Daoy (cell line): ENCODE measurements around the gene LOXL4. TPM values are rescaled to one million over a fixed set of nuclear protein-coding genes. Genes with fewer than 3 reads are reported as not detected.

Experiments
- DNase-seq: peaks from one replicate; pipeline ENCODE4 v3.0.0-alpha.2; 2015; ENCODE audit warnings: low read depth
- total RNA-seq: library from RNA; depleted of rRNA; stranded (reverse); fragments of >200 nt; shearing (Covaris generic); gene quantifications from 2 replicates; pipeline ENCODE4 v1.2.3, GENCODE V29; 2014

The LOXL4 gene
- total RNA-seq, 1 experiment from 2014 or later: 0.97 TPM

DNA sequence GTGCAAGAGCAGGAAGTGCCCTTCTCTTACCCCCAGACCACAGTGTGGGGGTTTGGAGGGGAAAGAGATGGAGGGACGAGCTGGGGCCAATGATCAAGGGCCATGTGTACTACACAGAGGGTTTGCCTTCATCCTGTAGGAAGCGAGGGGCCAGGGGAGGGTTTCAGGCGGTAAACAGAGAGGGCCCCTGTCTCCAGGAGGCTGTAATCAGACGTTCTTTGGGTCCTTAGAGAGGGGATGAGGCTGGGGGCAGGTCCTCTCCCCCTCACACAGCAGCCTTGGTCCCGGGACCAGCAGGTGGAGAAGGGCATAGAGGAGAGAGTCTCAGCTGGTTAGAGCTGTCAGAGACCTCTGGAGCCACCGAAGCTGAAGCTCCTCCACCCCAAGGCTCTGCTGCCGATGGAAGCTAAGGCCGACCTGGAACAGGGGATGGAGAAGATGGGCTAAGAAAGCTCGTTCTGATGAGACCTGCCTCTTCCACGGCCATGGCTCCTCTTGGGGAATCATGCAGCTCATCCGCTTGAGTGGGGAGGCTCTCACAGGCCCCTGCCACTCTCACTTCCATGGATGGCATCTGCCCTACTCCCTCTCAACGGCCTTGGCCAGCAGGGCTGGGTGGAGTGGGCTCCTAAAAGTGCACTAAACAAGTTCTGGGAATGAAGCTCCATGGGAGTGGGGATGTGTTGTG, 3.5 kb downstream of the LOXL4 start:
- DNase-seq: no peak

DNA sequence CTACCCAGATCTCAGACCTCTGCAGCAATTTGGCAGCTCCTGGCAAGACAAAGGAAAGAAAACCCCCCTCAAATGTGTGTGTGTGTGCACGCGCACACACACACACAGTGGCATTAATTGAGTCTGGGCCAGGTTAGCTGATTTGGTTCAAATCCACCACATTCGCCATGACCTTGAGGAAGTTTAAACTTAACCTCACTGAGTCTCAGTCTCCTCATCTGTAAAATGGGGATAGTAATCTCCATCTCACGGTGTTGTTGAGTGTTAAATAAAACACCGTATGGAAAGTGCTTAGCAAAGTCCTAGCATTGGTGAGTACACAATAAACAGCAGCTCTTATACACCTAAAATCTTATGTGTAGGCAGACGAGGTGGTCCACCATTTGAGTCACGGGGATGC, 4.9 kb downstream of the LOXL4 start:
- DNase-seq: no peak

DNA sequence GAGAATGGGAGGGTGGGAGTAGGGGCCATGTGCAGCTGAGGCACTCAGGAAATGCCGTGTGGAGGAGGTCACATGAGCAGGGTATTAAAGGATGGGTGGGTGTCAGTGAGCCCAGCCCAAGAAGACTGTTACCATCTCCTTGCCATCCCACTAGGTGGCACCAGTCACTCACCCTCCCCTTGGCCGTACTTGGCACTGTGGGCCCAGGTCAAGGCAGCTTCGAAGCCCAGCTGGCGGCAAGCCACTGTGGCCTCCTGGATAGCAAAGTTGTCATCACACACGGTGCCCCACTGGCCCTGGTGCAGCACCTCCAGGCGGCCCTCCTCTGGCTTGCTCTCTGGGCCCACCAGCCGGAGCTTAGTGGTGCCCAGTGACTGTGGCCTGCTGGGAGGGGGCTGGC, 5.4 kb downstream of the LOXL4 start:
- DNase-seq: peak; percentile 71

DNA sequence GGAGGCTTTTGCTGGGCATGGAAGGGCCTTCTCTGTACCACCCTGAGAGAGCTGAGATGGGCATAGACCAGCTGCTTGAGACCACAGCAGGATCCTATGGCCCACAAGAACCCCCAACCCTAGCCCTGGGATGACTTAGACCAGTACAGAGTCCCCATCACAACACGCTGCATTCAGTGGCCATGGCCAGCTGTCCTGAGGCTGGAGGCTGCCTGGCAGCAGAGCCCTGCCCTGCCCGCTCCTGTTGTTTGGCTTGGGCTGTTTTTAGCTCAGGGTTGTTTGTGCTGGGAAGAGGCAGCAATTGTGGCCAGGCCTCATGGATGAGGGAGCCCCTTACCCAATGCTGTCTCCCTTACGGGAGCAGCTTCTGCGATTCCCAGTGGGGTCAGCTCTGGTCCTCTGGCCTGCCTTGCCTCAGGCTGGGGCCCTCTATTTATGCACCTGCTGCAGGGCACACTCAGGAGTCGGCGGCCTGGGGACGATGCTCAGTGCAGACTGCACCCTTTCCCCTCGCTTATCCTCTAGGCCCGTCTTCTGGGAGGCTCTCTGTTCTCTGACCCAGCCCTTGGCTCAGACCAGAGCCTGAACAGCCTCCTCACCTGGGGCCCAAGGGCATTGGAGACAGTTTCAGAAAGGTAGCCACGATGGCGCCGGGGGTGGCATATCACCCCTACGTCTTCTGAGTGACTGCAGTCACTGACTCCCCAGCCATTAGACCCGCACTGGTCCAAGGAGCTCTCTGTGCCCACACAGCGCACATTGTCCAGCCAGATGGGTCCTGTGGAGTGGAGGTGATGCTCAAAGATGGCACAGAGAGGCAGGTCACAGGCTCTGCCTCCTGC, 6.3 kb downstream of the LOXL4 start:
- DNase-seq: no peak

DNA sequence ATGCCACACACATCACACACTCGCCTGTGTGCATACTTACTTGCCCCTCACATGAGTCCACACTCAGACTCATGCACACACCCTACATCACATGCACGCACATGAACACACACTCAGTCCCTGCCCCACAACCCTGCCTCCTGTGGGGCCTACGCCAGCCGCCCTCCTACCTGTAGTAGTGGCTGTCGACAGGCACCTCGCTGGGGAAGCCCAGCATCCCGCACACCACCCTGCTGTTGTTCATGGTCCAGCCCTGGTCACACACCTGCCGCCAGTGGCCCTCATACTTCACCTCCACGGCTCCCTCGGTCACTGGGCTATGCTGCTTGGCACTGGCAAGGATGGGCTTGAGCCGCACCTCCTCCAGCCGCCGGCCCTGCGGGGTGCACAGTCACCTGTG, 7.2 kb downstream of the LOXL4 start:
- no peak for DNase-seq

DNA sequence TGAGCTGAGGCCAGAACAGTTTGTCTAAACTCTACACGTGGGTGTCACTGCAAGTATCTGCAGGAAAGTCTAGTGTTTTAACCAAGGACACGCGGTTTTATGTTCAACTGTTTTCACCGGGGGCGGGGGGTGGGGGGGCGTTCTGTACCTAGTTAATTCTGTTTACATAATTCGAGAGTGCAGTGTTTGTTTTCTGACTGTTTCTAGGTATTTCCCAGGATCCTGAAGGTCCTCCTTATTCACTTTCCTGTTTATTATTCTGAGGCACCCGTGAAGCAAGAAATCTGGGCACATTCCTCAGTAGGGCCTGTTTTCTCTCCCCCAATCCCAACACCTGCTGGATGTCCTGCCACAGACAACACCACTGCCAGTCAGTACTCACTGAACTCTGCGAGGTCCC, 7.6 kb downstream of the LOXL4 start:
- DNase-seq: no peak

DNA sequence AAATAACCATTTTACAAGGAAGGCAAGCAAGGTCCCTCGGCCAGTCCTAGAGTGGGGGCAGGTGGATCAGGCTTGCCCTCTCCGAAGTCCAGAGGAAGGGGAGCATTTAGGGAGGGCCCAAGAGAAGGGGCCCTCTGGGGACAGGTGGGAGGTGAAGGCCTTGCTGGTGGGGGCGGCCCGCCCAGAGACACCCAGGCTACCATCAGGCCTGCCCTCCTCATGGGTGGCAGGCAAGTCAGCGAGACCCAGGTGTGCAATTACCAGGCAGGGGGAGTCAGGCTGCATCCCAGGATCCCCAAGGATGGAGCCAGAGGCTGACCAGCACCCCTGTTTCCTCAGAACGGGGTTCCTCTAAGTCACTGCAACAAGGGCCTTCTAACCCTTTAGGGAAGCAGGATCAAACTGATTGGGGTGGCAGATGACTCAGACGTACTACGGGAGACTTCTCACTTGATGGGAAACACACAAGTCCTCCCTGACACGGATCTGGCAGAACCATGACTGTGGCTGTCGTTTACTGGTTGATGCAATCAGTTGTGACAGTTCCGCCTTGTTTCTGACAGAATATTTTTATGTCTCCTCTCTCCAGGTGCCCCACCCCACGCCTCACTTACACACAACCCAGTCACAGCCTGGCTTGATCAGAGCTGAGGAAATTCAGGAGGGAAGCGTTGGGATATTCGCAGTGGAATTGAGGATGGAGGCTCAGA, 8.2 kb downstream of the LOXL4 start:
- no peak for DNase-seq

DNA sequence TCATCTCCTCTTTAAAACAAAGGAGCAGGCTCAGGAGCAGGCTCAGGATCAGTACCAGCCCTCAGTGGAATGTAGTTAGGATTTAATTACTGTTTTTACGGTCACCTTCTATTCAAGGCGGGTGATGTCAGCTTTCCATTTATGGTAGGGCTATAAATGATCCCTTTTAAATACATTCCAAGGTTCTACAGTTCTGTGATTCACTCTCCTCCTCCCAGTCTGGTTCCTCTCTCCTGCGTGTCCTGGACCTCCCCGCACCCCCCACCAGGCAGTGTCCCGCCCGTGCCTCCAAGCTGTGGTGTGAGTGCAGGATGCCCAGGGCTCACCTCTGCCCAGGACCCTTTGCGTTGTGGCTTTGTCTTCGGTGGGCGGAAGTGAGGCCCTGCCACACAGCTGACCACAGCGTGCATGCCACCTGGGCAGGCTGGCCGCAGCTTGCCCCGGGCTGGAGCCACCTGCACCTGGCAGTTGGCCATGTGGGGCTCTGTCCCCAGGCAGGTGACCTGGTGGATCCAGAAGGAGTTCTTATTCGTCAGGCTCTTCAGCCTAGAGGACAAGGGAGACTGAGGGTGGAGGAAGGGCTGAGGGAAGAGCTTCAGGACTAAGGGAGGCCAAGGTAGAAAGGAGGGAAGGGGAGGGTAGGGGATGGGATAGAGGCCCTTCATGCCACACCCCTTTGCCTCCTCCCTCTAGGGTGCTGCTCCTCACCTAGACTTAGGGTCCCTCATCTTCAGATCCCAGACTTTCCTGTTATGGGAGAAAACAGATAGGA, 9.1 kb downstream of the LOXL4 start:
- DNase-seq: no peak

DNA sequence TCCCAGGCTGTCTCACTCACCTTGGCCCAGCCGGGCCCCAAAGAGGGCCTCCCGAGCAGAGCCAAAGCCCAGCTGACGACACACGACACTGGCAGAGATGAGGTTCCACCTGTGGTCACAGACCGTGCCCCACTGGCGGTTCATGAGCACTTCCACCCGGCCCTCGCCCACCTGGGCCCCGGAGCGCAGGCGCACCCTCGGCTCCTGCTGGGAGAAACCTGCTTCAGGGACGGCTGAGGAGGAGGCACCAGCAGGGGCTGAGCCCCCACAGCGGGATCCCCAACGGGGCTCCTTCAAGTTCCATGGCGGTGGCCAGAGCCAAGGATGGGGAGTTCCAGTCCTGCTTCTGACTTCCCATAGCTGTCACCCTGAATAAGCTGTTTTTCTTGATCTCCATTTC, 10.0 kb downstream of the LOXL4 start:
- DNase-seq: no peak

DNA sequence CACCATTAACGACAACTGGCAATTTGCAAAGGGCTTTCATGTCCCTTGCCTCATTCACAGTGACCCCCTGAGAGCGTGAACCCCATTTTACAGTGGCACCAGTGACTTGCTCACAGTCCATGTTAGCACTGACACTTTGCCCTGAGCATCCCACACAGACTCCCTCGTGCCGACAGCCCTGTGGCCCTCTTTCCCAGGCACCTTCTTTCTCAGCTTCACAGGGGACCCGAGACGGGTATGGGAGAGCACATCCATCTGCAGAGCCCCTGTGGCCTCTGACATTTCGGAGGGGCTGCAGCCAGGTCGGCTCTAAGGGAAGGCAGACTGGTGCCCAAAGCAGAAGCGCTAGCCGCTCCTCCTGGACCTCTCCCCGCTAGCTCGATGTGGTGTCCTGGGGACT, 10.8 kb downstream of the LOXL4 start:
- DNase-seq: no peak

DNA sequence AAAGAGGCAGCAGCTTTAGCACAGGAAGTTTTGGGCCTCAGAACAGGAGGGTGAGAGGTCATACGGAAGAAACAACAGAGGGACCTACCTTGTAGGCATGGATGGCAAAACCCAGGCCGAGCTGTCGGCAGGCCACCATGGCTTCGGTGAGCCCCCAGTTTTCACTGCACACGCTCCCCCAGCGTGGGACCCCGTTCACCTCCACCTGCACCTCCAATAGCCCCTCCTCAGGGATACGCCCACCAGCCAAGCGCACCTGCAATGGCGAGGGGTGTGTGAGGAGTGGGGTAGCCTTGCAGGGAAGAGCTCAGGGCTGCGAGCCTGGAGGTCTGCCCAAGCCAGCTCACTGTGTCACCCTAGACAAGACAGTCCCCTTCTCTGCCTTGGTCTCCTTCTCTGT, 11.3 kb downstream of the LOXL4 start:
- DNase-seq: no peak

DNA sequence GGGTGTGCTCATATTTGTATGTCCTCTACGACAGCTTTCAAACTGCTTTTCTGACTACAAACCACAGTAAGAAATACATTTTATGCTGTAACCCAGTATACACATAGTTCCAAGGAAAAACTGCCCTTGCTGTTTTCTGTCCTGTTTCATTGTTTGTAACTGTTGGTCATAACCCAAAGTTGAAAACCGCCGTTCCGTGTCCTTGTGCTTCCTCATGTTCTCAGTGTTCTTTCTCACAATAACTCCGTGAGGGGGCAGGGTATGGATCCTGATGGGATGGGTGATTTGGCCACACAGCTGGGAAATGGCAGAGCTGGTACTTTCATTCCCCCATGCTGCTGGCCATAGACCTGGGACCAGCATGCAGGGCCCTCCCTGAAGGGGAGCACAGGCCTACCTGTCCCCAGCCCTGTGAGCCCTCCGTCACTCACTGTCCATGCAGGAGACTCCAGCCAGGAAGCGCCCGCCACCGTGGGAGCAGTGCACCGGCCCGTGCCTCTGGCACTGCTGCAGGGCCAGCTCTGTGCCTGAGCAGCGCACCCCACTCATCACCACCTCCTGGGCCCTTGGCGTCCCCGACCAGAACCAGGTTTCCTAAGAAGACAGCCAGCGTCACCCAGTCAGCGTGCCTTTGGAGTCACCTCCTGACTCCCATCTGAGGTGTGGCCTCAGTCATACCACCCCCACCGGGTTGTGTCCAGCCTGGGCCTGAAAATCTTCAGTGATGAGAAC, 12.7 kb downstream of the LOXL4 start:
- no peak for DNase-seq

DNA sequence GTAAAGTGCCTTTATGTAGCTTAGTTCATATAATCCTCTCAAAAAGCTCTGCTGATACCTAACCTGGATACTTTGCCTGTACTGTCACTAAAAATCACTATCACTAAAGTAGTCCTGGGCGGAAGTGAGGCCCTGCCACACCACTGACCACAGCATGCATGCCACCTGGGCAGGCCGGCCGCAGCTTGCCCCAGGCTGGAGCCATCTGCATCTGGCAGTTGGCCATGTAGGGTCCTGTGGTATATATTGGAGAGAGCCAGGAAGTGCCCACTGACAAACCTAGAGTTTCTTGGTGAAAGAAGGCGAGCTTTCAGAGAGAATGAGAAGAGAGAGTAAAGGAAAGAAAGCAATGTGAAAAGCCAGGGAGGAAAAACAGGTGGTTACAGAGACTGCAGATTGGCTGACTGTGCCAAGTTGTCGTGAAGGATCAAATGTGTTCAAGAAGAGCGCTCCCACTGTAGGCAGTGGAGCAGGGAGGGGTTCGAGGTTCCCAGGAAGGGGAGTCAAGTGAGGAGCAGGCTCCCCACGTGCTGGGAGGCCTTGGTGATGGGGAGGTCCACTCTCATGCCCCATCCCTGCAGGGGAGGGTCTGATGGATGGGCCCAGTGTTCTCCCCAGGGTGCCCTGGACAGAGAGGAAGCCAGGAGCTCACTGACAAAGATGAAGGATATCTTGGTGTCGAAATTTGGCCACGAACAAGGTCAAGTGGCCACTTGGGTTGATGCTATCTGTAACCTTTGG, 13.6 kb downstream of the LOXL4 start:
- DNase-seq: no peak

DNA sequence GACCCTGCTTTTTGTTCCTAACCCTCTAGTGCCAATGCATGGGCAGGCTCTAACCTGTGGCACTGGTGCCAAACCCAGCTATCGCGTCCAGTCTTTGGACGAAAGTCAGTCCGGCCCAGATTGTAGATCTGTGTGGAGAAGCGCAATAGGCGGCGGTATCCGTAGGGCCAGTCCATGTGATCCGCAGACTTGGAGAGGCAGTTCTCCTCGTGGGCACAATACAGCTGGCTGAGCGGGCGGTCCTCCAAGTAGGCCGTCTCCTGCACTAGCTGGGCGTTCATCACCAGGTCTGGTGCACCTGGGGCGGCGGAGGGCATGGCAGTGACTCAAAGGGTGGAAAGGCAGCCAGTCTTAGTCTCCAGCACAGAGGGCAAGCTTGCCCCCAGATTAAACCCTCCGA, 14.5 kb downstream of the LOXL4 start:
- no peak for DNase-seq

DNA sequence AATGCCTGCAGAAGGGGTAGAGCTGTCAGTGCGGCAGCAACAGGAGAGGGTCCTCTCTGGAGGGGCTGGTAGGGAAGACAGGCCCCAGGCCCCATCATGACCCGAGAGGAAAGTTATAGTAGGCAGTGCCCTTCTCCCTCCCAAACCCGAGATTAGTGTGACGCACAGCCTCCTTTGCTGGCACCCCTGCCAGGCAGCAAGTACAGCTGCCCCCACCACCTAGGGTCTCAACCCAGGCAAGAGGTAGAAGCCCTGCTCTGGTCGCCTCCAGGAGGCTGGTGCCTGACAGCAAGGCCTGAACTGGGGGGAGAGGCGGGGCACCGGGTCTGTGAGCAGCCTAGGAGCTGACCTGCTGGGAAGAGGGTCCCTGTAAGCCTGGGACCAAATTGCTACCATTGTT, 15.5 kb downstream of the LOXL4 start:
- no peak for DNase-seq

DNA sequence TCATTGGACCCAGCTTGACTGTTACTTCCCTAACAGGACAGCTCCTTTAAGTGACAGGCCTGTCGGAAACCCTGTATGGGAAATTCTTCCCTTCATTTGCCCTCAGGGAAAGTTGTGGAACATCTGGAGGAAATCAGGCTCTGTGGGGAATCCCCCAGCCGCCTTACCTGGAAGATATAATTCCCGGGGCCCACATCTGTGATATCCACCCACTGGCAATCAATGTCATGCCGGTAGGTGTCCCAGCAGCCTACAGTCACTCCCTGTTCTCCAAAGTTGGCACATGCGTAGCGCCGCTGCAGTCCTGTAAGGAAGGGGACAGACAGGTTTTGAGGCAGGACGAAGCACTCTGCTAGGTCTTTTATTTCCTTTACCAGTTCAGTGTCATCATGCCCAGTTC, 16.6 kb downstream of the LOXL4 start:
- DNase-seq: no peak

DNA sequence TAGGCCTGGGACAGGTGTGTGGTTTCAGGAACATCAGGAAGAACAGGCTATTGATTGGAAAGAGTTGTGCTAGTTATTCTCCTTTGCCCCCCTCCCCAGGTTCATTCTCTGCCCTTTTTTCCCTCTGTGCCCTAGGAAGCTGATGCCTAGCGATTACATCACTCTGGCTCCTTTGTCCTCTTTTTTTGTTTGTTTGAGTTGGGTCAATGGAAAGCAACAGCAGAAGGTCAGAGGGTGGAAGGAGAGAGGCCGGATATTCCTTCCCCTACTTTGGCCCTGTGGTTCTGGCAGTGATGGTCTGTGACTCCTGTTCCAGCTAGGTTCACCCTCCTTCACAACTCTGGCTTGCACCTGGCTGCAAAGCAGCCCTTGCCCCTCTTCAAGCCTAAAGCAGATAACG, 18.9 kb downstream of the LOXL4 start:
- DNase-seq: no peak

DNA sequence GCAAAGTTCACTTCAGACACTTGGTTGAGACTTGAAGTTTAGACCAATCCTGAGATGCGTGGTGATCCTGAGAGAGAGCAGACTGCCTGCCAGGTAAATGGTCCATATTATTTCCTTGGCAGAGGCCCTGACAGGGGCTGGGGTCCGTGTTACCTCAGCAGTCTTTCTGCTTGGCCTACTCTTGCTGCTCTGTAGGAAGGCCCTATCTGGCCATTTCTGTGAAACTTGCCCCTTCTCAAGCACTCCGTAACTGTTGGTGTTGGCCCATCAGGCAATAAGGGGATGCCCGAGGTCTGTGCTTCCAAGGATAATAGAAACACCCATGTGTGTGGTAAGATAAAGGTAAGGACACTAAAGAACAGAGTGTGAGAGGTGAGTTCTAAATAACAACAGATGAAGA, 20.0 kb downstream of the LOXL4 start:
- DNase-seq: no peak

DNA sequence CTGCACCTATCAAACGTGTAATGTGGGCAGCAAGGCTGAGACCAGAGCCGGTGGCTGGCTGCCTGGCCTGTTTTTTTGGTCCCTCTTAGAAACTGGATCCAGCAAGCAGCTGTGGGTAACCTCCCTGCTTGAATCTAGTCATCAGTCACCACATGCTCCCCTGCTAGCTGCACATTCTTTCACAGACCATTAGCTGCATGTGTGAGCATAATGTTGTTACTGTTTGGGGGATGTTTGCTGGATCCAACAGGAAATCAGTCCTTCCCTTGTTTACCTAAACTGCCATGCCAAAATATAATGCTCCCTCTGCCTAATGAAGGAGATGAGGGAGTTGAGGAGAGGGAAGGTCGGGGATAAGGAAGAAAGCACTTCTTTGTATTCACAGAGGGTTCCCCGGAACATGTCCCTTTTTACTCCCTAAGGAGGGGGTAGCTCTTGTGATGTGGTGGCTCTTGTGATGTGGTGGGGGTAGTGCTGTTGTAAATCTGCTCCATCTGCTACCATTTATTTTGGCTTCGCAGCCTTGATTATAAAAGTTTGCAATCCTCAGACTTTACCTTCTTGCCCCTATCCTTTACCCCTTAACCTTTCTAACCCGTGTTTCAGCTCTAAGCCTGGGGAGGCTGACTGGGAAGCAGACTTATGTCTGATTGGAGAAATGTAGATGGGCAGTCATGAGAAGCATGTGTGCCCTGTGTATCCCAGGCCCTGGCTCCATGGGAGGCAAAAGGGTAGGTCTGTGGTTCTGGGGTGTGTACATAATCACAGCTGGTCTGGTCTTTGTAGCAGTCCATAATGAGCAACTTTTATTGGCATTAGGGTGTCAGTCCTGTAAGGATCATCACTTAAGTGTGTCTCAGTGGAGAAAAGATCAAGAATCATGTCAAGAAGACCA, 20.8 kb downstream of the LOXL4 start:
- no peak for DNase-seq

DNA sequence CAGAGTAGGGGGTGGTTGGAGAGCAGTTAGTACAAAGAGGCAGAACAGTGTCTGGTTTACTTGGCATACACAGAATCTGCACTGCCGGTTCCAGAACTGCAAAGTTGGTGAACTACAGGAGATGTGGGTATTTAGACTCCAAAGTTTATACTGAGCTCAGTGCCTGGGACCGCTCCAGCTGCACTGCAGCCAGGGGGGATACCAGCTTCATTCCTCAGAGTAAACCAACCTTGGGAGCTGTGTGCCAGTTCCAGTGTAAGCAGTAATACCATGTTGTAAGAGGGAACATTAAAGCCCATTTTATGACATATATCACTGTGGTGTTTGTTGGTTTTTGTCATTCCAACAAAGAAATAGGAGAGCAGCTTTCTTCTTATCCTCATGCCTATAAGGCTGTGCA, 23.4 kb downstream of the LOXL4 start:
- DNase-seq: no peak
